Fibroblast of mammary gland (primary cell): Measurements from ENCODE around the gene OXSR1.

Experiments
- DNase-seq: peaks from one replicate; pipeline ENCODE4 v3.0.0-alpha.2; 2010; ENCODE audit warnings: low read depth
- H3K4me3 ChIP-seq: 2 replicates; pipeline ENCODE4 v1.5.1; 2011; ENCODE audit warnings: low read depth, mild to moderate bottlenecking, low read length, moderate library complexity; ENCODE audit not compliant: control insufficient read depth
- TF ChIP-seq, protein P1 (sequence below): conservative IDR thresholded peaks from 2 replicates; pipeline ENCODE4 v1.5.1; 2011; ENCODE audit warnings: low read depth, low read length, inconsistent platforms; ENCODE audit not compliant: control insufficient read depth, insufficient read depth

OXSR1 gene

DNA sequence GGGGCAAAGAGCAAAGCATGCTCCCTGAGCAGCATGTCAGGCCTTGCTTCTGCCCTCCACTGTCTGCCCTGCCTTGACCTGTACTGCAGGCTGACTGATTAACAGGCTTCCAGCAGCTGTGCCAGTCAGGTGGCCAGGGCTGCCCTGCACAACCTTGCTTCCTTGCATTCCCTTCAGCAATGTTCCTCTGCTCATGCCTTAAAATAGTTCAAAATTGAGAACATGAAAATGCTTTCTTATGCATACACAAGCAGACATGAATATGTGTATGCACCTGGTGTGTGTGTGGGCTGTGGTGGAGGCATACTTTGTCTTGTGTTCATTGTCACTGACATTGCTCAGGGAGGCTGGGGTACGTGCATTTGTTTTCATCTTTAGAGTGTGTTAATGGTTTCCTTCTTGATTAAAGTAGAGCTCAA, 99.0 kb downstream of the OXSR1 start:
- TF ChIP-seq, protein P1, sequence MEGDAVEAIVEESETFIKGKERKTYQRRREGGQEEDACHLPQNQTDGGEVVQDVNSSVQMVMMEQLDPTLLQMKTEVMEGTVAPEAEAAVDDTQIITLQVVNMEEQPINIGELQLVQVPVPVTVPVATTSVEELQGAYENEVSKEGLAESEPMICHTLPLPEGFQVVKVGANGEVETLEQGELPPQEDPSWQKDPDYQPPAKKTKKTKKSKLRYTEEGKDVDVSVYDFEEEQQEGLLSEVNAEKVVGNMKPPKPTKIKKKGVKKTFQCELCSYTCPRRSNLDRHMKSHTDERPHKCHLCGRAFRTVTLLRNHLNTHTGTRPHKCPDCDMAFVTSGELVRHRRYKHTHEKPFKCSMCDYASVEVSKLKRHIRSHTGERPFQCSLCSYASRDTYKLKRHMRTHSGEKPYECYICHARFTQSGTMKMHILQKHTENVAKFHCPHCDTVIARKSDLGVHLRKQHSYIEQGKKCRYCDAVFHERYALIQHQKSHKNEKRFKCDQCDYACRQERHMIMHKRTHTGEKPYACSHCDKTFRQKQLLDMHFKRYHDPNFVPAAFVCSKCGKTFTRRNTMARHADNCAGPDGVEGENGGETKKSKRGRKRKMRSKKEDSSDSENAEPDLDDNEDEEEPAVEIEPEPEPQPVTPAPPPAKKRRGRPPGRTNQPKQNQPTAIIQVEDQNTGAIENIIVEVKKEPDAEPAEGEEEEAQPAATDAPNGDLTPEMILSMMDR, result no peak

DNA sequence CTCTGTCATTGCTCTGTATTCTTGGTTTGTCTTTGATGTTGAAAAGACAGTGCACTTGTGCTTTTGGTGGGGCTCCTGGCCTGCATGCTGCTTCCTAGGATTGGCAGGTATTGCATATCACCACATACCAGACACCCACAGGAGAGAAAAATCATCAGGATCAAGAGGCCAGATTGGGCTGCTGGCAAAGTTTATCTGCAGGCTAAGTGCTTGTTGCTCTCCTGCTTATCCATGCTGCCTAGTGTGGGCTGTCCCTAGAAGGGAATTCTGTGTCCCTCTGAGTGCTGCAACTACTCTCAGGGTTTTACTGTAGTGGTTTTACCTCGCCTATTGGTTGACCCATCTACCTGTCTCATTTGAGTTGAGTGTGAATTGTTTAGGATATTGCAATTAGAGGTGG, 99.4 kb downstream of the OXSR1 start:
- H3K4me3 ChIP-seq, result no peak overlapping the region
- TF ChIP-seq, protein P1, result no peak
- no peak for DNase-seq

More for the DNA sequence above, 99.0 kb downstream of the OXSR1 start:
- DNase-seq, result no peak
- H3K4me3 ChIP-seq, result no peak overlapping the region

DNA sequence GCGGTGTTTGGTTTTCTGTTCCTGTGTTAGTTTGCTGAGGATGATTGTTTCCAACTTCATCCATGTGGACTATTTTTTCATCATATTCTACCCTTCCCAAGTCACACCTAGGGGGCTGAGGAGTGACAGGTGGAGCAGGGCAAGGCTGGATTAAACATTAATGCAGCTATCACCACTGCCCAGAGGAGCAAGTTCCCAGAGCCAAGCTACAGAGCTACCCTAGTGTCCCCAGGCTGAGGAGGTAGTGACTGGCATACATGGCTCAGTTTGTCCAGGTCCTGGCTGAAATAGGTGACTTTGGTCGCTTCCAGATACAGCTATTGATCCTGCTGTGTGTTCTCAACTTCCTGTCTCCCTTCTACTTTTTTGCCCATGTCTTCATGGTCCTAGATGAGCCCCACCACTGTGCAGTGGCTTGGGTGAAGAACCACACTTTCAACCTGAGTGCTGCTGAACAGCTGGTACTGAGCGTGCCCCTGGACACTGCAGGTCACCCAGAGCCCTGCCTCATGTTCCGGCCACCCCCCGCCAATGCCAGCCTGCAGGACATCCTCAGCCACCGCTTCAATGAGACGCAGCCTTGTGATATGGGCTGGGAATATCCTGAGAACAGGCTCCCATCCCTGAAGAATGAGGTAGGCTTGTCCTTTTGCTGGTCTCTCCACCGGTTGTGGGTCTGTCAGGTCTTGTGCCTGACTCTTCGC, 100.4 kb downstream of the OXSR1 start, which contains the start of gene SLC22A13:
Gene SLC22A13, plus strand, starts transcription at position 209 of the 704 bp plus-strand sequence. Its CDS starts 49 bp downstream, at position 258.
- TF ChIP-seq, protein P1, result no peak
- H3K4me3 ChIP-seq, result no peak within 1 kb of the TSS
- DNase-seq, result no peak

DNA sequence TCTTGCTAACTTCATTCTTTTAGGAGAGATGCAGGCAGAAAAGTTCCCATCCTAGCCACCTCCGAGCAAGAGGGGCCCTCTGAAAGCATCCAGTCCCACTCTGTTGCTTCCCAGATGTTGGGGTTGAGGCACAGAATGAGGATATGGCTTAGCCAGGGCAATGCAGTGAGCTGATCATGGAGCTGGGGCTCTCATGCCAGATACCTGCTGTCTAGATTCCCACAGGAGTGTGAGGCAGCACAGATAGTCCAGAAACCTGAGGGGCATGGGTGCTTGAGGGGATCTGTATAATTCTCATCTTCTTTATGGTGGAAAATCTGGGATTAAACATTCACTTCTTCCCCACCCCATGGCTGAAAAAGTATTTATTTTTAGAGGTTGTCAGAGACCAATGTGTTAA, 101.5 kb downstream of the OXSR1 start:
- no peak overlapping the region for H3K4me3 ChIP-seq
- TF ChIP-seq, protein P1, result no peak
- no peak for DNase-seq

DNA sequence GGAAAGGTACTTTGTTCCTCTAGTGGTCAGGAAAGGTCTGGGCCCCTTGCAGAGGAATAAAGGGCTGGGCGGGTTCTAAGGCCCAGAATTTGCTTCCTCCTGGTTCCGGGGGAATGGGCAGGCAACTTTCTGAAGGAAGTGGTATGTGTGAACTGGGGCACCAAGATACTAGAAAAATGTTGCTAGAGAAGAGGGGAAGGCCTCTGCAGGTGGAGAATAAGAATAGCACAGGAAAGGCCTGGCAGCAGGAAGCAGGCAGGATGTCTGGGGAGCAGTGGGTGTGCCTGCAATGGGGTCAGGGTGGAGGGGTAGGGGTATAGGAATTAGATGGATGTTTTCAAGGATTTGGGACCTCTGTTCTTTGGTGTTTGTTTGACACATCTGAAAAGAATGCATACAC, 102.3 kb downstream of the OXSR1 start:
- no peak for DNase-seq
- no peak overlapping the region for H3K4me3 ChIP-seq
- TF ChIP-seq, protein P1, result no peak

DNA sequence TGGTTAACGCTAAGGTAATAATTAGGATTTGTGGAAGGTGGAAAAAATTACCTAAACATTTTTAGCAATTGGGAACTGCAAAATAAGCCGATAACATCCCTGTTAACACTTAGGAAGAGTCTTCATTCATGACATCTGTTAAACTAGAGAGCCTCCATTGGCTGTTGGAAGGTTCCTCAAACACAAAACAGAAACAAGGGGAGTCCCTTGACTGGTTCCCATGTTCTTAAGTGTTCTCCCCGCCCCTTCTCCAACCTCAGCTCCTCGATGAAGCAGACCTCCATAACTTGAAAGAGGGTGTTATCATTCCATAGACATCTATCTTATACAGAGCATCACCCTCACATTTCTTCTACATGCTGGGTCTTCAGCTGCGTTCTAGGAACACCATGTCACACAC, 102.8 kb downstream of the OXSR1 start:
- H3K4me3 ChIP-seq, result no peak overlapping the region
- DNase-seq, result no peak
- TF ChIP-seq, protein P1, result no peak
